Ascending aorta (tissue), 2 donors: ENCODE data around the gene REXO5. TPM values are rescaled to one million over a fixed set of nuclear protein-coding genes. Genes with fewer than 3 reads are reported as not detected.

Experiments used
- DNase-seq, 2 donors: peaks; one replicate each; pipeline ENCODE4 v3.0.0-alpha.2; 2019; ENCODE audit warnings: low spot score in 2 of 2
- H3K27ac ChIP-seq, 2 donors: fragments of 200-600 bp; sonication (generic); one replicate each; pipeline ENCODE4 v1.5.1; 2016 to 2017; ENCODE audit warnings: mild to moderate bottlenecking in 1 of 2
- H3K27me3 ChIP-seq: fragments of 200-600 bp; sonication (generic); one replicate; pipeline ENCODE4 v1.5.1; 2017
- H3K36me3 ChIP-seq, 2 donors: fragments of 200-600 bp; sonication (generic); one replicate each; pipeline ENCODE4 v1.5.1; 2016
- H3K4me1 ChIP-seq, 2 donors: fragments of 200-600 bp; sonication (generic); one replicate each; pipeline ENCODE4 v1.5.1; 2016 to 2017; ENCODE audit warnings: mild to moderate bottlenecking in 1 of 2
- H3K4me3 ChIP-seq, 2 donors: fragments of 200-600 bp; sonication (generic); one replicate each; pipeline ENCODE4 v1.5.1; 2016 to 2017; ENCODE audit warnings: mild to moderate bottlenecking in 1 of 2
- H3K9me3 ChIP-seq, 2 donors: fragments of 200-600 bp; sonication (generic); one replicate each; pipeline ENCODE4 v1.5.1; 2016
- intact Hi-C: fragments of 100-400 bp; cut with DNase I; formaldehyde crosslinking; loops from one replicate; pipeline ENCODE4 v1.15.1; 2023
- total RNA-seq: library from RNA; depleted of rRNA; stranded (reverse); fragments of >200 nt; gene quantifications from one replicate; pipeline ENCODE4 v1.1.0, GENCODE V29; 2016
- TF ChIP-seq, protein P1 (sequence below), 3 experiments: fragments of 200-600 bp in 2 of 3; fragments of 450-650 bp in 1 of 3; sonication (generic) in 2 of 3; IDR thresholded peaks; one replicate each; pipeline ENCODE4 v1.5.1; 2016 to 2019; ENCODE audit warnings: antibody characterized with exemption in 3 of 3, mild to moderate bottlenecking in 1 of 3, moderate library complexity in 1 of 3

Gene REXO5
- total RNA-seq, 1 donor from 2014 or later: 2.1 TPM

DNA sequence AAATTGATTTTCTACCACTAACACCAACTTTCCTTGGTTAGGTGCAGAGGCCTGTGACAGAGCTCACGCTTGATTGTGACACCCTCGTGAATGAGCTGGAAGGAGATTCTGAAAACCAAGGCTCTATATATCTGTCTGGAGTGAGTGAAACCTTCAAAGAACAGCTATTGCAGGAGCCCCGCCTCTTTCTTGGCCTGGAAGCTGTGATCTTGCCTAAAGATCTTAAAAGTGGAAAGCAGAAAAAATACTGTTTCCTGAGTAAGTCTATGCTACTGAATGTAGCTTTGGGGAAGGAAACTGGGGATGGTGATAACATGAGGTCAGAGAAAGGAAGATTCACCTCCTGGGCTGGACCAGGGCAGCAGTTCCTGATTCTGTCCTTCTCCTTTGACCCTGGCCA lies 38.3 kb downstream of the REXO5 start:
- intact Hi-C loops: no loop called here
- DNase-seq: no peak
- Histone ChIP-seq H3K4me3 (no peak overlapping the region), H3K27me3 (no peaks in the 10 kb centered on the region), H3K4me1 (peaks cover 0 to under 1% of the 10 kb centered on the region in 2 donors), H3K27ac (no peak overlapping the region), H3K36me3 (no peaks in the 10 kb centered on the region), H3K9me3 (no peaks in the 10 kb centered on the region)
- TF ChIP-seq, protein P1, sequence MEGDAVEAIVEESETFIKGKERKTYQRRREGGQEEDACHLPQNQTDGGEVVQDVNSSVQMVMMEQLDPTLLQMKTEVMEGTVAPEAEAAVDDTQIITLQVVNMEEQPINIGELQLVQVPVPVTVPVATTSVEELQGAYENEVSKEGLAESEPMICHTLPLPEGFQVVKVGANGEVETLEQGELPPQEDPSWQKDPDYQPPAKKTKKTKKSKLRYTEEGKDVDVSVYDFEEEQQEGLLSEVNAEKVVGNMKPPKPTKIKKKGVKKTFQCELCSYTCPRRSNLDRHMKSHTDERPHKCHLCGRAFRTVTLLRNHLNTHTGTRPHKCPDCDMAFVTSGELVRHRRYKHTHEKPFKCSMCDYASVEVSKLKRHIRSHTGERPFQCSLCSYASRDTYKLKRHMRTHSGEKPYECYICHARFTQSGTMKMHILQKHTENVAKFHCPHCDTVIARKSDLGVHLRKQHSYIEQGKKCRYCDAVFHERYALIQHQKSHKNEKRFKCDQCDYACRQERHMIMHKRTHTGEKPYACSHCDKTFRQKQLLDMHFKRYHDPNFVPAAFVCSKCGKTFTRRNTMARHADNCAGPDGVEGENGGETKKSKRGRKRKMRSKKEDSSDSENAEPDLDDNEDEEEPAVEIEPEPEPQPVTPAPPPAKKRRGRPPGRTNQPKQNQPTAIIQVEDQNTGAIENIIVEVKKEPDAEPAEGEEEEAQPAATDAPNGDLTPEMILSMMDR (IDR thresholded peaks at IDR 0.05): no peak

- Histone ChIP-seq H3K27me3 (no peaks in the 10 kb centered on the region), H3K4me3 (no peak overlapping the region), H3K9me3 (no peaks in the 10 kb centered on the region), H3K36me3 (no peaks in the 10 kb centered on the region), H3K4me1 (peaks cover 8 to 15% of the 10 kb centered on the region in 2 donors), H3K27ac (no peak overlapping the region)
- intact Hi-C loops: no loop called here
- no peak for DNase-seq
- TF ChIP-seq, protein P1 (IDR thresholded peaks at IDR 0.05): no peak
These were observed 39.7 kb downstream of the REXO5 start for GRCh38 chr16:20846030-20846429.

GRCh38 chr16:20846551-20846950 lies 40.2 kb downstream of the REXO5 start:
- no peak for DNase-seq
- no peaks in the 10 kb centered on the region for H3K27me3 ChIP-seq
- intact Hi-C loops: no loop called here
- no peak overlapping the region for H3K27ac ChIP-seq
- no peaks in the 10 kb centered on the region for H3K9me3 ChIP-seq
- TF ChIP-seq, protein P1 (IDR thresholded peaks at IDR 0.05): no peak
- peaks cover 8 to 19% of the 10 kb centered on the region in 2 donors for H3K4me1 ChIP-seq
- no peaks in the 10 kb centered on the region for H3K36me3 ChIP-seq
- H3K4me3 ChIP-seq: no peak overlapping the region

- intact Hi-C loops: no loop called here
- Histone ChIP-seq H3K4me3 (no peak overlapping the region), H3K9me3 (no peaks in the 10 kb centered on the region), H3K36me3 (peaks cover 0 to 3% of the 10 kb centered on the region in 2 donors), H3K4me1 (peaks cover 8 to 26% of the 10 kb centered on the region in 2 donors), H3K27ac (no peak overlapping the region), H3K27me3 (no peaks in the 10 kb centered on the region)
- TF ChIP-seq, protein P1 (IDR thresholded peaks at IDR 0.05): no peak
- DNase-seq: no peak
These were observed 41.2 kb downstream of the REXO5 start for GRCh38 chr16:20847550-20847949.

DNA sequence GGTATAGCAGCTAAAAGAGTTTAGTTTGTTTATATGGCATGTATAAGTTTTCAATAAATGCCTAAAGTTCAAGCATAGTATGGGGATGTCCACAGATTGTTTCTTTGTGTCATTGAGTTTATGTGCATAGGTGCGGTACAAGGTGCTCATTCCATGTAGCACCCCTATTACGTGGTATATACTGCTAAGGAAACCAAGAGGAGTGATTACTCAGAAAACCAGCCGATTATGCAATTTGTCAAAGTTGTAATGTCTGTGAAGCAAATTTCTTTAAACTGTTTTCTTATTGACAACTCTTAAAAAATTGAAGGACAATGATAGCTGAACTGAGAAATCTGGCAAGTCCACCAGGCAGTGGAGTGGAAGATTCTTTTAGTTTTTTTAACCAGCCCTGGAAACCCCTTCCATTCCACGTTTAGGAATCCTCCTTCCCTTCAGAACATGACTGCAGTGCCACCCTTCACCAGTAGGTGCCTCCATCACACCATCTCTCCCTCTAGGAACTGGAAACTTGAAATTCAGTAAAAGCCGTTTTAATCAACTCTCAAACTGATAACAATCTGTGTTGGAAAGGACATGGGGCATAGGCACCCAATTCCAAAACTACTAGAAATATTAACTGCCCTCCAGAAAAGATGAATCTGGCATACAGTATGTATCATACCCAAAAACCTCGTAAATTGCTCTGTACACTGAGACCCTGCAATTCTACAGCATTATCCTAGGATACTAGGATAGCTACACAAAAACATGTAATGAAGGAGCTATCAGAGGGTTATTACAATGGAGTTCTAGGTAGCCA lies 43.5 kb downstream of the REXO5 start:
- Histone ChIP-seq H3K27me3 (no peaks in the 10 kb centered on the region), H3K4me3 (no peak overlapping the region), H3K4me1 (peaks cover 8 to 48% of the 10 kb centered on the region in 2 donors), H3K36me3 (peaks cover 0 to 4% of the 10 kb centered on the region in 2 donors), H3K9me3 (no peaks in the 10 kb centered on the region), H3K27ac (peak overlapping the region; percentile 86 to 89)
- TF ChIP-seq, protein P1 (IDR thresholded peaks at IDR 0.05): peak; percentile 92 to 99 (median 96)
- intact Hi-C loops: loop anchor here (1.0 to 5.0 kb wide), 8 partner anchors 17 to 451 kb away; partner anchors contain the start of genes ERI2, LDAF1 and REXO5
- peak in 1 of 2 donors; percentile 88 for DNase-seq
